GM18861 (cell line): Measurements from ENCODE around the gene CCNB2.
"Not testable (repeated sequence)": the region's sequence is repeated elsewhere in the genome, so short reads cannot be mapped to it uniquely, and the experiment has no call there.

Experiments
- ATAC-seq: cut with Tn5 transposase; IDR thresholded peaks from one replicate; pipeline ENCODE4 v1.9.1; 2021; ENCODE audit not compliant: unreplicated experiment

Gene CCNB2

DNA sequence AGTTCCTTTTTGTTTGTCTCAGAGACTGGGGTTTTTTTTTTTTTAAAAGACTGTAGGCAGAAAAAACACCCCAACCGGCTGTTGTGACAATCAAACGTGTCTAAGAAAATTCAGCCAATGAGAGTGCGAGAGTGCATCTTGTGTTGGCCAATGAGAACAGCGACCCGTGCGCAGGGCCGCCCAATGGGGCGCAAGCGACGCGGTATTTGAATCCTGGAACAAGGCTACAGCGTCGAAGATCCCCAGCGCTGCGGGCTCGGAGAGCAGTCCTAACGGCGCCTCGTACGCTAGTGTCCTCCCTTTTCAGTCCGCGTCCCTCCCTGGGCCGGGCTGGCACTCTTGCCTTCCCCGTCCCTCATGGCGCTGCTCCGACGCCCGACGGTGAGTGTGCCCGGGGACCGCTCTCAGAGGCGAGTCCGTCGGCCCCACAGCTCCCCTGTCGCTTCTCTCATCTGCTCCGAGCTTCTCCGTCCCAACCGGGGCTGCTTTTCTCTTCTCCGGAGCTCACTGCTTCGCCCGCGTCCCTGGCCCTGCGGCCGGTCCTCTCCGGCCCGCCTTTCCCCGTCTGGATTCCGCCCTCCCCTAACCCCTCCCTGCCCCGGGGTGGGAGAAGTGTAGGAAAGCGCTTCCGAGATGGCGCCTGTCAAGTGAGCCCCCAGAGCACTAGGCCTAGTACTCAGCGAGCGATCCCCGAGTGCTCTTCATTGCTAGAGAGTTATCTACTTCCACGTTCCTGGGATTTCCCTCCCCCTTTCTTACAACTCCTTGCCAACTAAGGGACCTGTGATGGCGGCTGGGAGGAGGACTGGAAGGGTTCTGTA is at the start of gene CCNB2:
CCNB2 (plus strand) TSS at position 235 of the 821 bp plus-strand sequence; CDS start at position 358, 123 bp downstream.
- ATAC-seq, result peak; percentile 95

DNA sequence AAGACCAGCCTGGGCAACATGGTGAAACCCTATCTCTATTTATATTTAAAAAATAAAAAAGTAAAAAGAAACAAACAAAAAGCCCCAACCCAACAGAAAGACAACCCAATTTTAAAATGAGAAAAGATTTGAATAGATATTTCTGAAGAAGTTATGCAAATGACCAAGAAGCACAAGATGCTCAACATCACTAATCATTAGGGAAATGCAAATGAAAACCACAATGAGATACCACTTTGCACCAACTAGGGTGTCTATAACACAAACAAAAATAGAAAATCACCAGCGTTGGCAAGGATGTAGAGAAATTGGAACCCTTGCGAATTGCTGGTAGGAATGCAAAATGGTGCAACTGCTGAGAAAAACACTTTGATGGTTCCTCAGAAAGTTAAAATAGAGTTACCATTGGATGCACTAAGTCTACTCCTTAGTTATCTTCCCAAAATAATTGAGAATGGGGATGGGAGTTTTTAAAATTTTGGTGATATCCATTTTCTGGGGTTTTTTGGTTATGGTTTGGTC is 45.8 kb upstream of the CCNB2 start:
- no peak for ATAC-seq

- ATAC-seq, result no peak
These were observed 44.6 kb upstream of the CCNB2 start for GRCh38 chr15:59060348-59060747.

DNA sequence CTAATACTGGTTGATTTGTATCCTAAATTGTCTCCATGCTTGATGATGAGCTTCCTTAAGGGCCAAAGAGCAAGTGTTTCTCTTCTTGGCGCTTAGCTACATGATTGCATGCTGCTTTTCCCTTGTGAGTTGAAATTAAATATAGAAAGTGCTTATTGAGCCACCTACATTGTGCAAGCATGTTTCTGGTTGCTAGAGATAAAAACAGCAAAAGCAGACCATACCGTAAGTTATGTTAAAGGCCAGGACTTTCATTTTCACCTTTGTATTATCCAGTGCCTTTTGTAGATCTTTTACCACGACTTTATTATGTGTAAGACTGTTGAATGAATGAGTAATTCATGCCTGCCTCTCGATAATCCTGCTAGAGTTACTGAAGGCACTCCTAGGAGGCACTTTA is 41.9 kb upstream of the CCNB2 start:
- ATAC-seq, result no peak

DNA sequence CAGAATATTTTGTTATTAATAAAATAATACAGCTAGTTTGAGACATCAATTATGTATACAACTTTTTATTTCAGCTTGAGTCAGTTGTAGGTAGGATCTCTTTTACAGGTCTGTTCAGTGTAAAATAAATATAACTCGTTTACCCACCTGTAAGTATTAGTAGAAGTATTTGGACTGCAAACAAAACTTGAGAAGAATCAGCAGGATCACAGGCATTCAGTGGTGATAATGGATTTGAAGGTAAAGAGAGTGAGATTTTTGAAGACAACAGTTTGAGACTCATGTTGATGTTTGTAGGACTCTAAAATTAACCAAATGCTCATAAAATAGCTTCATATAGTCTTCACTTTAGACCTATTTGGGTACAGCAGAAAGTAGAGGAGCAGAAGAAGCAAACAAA is 35.5 kb upstream of the CCNB2 start:
- no peak for ATAC-seq

DNA sequence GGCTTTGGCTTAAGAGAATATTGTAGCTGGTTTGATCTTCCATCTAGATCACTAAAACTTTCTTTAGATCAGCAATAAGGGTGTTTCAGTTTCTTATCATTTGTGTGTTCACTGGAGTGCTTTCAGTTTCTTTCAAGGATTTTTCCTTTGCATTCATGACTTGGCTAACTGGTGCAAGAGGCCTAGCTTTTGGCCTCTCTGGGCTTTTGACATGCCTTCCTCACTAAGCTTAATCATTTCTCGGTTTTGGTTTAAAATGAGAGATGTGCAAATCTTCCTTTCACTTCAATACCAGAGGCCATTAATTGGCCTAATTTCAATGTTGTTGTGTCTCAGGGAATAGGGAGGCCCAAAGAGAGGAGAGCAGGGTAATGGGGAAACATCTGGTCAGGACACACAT is 30.3 kb upstream of the CCNB2 start:
- ATAC-seq, result no peak

DNA sequence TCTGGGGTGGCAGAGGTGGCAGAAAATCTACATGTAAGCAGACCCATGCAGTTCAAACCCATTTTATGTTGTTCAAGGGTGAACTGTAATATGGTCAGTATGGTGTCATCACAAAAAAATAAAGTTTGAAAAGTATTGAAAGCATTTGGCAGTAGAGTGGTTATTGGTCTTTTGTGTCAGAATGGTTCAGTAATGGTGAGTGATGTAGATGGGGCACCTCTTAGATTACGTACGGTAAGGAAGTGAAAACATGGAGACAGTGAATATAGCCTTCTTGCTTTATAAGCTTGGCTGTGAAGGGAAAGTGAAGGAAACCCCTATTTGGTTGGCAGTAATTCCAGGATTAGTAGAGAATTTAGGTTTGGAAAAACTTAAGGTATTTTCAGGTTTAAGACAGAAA is 17.2 kb upstream of the CCNB2 start:
- ATAC-seq, result no peak

GRCh38 chr15:59094077-59094476 is 10.9 kb upstream of the CCNB2 start:
- ATAC-seq, result no peak

GRCh38 chr15:59096429-59096828 is 8.5 kb upstream of the CCNB2 start:
- ATAC-seq, result no peak

GRCh38 chr15:59099162-59099685 is 5.7 kb upstream of the CCNB2 start:
- ATAC-seq, result no peak

DNA sequence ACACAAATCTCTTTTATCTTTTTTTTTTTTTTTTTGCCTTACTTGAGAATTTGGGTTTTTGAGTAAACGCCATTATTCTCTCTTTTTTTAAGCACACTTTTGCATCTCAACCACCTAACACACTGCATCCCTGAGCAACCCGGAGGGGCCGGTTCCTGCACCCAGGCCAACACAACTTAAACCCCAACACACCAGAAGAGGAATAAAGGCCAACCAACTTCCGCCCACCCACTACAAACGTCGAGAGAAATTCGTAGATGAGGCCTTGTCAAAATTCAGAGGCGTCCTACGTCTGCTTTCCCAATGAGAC is 389 bp upstream of the CCNB2 start:
- no peak for ATAC-seq

- ATAC-seq, result no peak
These were observed 908 bp downstream of the CCNB2 start for GRCh38 chr15:59105854-59106253.

GRCh38 chr15:59111251-59111650 is 6.3 kb downstream of the CCNB2 start:
- no peak for ATAC-seq

- no peak for ATAC-seq
These were observed 10.1 kb downstream of the CCNB2 start for GRCh38 chr15:59115047-59115446.

GRCh38 chr15:59116141-59116540 is 11.2 kb downstream of the CCNB2 start:
- ATAC-seq, result no peak

GRCh38 chr15:59116771-59117170 is 11.8 kb downstream of the CCNB2 start:
- ATAC-seq, result no peak

DNA sequence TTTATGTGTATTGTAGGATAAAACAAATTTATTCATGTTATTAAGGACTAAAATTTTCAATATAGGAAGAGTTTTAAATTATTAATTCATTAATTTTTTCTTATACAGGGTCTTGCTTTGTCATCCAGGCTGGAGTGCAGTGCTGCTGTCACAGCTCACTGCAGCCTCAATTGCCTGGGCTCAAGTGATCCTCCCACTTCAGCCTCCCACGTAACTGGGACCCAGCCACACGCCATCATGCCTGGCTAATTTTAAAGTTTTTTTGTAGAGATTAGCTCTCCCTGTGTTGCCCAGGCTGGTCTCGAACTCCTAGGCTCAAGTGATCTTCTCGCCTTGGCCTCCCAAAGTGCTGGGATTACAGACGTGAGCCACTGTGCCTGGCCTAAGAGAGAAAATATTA is 14.7 kb downstream of the CCNB2 start:
- ATAC-seq, result no peak

DNA sequence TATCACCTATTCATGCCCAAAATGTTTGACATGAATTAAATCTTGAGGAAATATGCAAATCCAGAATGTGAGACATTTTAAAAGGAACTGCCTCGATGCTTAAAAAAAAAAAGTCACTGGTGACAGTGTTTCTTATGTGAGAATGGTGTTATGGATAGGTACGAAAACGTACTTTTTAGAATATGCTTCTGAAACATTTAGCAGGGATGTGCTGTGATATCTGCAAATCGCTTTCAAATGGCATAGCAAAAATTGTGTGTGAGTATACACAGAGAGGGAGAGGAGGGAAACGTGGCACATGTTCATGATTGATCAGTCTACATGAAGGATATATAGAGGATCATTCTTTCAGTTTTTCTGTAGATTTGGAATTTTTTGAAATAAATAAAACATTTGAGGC is 16.0 kb downstream of the CCNB2 start:
- ATAC-seq, result no peak

GRCh38 chr15:59124261-59124660 is 19.3 kb downstream of the CCNB2 start:
- no peak for ATAC-seq

- ATAC-seq, result not testable (repeated sequence)
These were observed 20.7 kb downstream of the CCNB2 start for GRCh38 chr15:59125683-59126082.

GRCh38 chr15:59127255-59127654 is 22.3 kb downstream of the CCNB2 start:
- ATAC-seq, result not testable (repeated sequence)

GRCh38 chr15:59131456-59131855 is 26.5 kb downstream of the CCNB2 start:
- ATAC-seq, result no peak
